SK-N-SH (cell line): ENCODE data around the gene SCD. TPM values are rescaled to one million over a fixed set of nuclear protein-coding genes. Genes with fewer than 3 reads are reported as not detected.

Experiments used
- CTCF ChIA-PET: fragments of 300-600, 350-600 bp; formaldehyde crosslinking; extraction: SDS; loops from one replicate; lab custom pipeline; 2021; lab: Yijun Ruan, JAX
- POLR2A ChIA-PET: fragments of 350-600 bp; sonication (Branson Sonifier 250); formaldehyde crosslinking; extraction: SDS; loops from one replicate; lab custom pipeline; 2020; ENCODE audit warnings: antibody characterized with exemption, inconsistent platforms; lab: Yijun Ruan, JAX
- DNase-seq: peaks from one replicate; pipeline ENCODE4 v3.0.0; 2012
- H2AFZ ChIP-seq: fragments of 200-600 bp; sonication (generic); 2 replicates; pipeline ENCODE4 v1.8.1; 2016; ENCODE audit warnings: antibody characterized with exemption, mild to moderate bottlenecking, low read depth
- H3F3A ChIP-seq: fragments of 200-600 bp; sonication (generic); replicated peaks from 2 replicates; pipeline ENCODE3; 2016; ENCODE audit warnings: antibody characterized with exemption, mild to moderate bottlenecking; ENCODE audit not compliant: insufficient read depth
- H3K27ac ChIP-seq, 2 experiments: fragments of 200-500 bp in 1 of 2; fragments of 200-600 bp in 1 of 2; sonication (Bioruptor generic) in 1 of 2; sonication (generic), shearing (Covaris generic) in 1 of 2; 2 replicates each; pipeline versions ENCODE4 v1.5.1 to v1.6.1; 2014 to 2016; ENCODE audit warnings: low read depth in 2 of 2, inconsistent platforms in 1 of 2, low read length in 1 of 2, mild to moderate bottlenecking in 1 of 2, mixed read lengths in 1 of 2
- H3K27me3 ChIP-seq: fragments of 200-600 bp; sonication (generic), shearing (Covaris generic); 2 replicates; pipeline ENCODE4 v1.6.1; 2016; ENCODE audit warnings: mixed run types; ENCODE audit not compliant: insufficient read depth
- H3K36me3 ChIP-seq, 2 experiments: fragments of 200-500 bp in 1 of 2; fragments of 200-600 bp in 1 of 2; sonication (Bioruptor generic) in 1 of 2; sonication (generic) in 1 of 2; replicated peaks in 1 of 2; 2 replicates each; pipeline versions ENCODE3 to v1.5.1; 2014 to 2016; ENCODE audit warnings: low read length in 1 of 2, mild to moderate bottlenecking in 1 of 2; ENCODE audit not compliant: insufficient read depth in 2 of 2, control insufficient read depth in 1 of 2
- H3K4me1 ChIP-seq, 2 experiments: fragments of 200-500 bp in 1 of 2; fragments of 200-600 bp in 1 of 2; sonication (Bioruptor generic) in 1 of 2; sonication (generic), shearing (Covaris generic) in 1 of 2; 2 replicates each; pipeline versions ENCODE4 v1.5.1 to v1.6.1; 2014 to 2016; ENCODE audit warnings: low read depth in 1 of 2, low read length in 1 of 2, mixed run types in 1 of 2; ENCODE audit not compliant: insufficient read depth in 2 of 2, control insufficient read depth in 1 of 2
- H3K4me2 ChIP-seq: fragments of 200-600 bp; sonication (generic), shearing (Covaris generic); 2 replicates; pipeline ENCODE4 v1.6.1; 2017; ENCODE audit warnings: mixed run types
- H3K4me3 ChIP-seq, 2 experiments: fragments of 200-500 bp in 1 of 2; fragments of 200-600 bp in 1 of 2; sonication (Bioruptor generic) in 1 of 2; sonication (generic), shearing (Covaris generic) in 1 of 2; 2 replicates each; pipeline versions ENCODE4 v1.5.1 to v1.8.1; 2014 to 2016; ENCODE audit warnings: low read depth in 2 of 2, inconsistent platforms in 1 of 2, low read length in 1 of 2, mild to moderate bottlenecking in 1 of 2, mixed read lengths in 1 of 2, moderate library complexity in 1 of 2
- H3K79me2 ChIP-seq: fragments of 200-600 bp; sonication (generic); 2 replicates; pipeline ENCODE4 v1.8.1; 2017; ENCODE audit warnings: mild to moderate bottlenecking; ENCODE audit not compliant: insufficient read depth
- H3K9ac ChIP-seq: fragments of 200-600 bp; sonication (generic); 2 replicates; pipeline ENCODE4 v1.6.1; 2017; ENCODE audit warnings: mixed run types
- H3K9me2 ChIP-seq: fragments of 200-600 bp; sonication (generic); 2 replicates; pipeline ENCODE4 v1.6.1; 2017; ENCODE audit warnings: mixed run types
- H3K9me3 ChIP-seq: fragments of 200-600 bp; sonication (generic); 2 replicates; pipeline ENCODE4 v1.6.1; 2017; ENCODE audit warnings: mixed run types, mild to moderate bottlenecking, moderate library complexity
- H4K20me1 ChIP-seq: fragments of 200-600 bp; sonication (generic); 2 replicates; pipeline ENCODE4 v1.6.1; 2017; ENCODE audit warnings: mild to moderate bottlenecking, mixed run types; ENCODE audit not compliant: insufficient read depth
- CHD2 ChIP-seq: fragments of 150-350 bp; IDR thresholded peaks from 2 replicates; pipeline ENCODE4 v1.6.1; 2018; ENCODE audit warnings: low read length; ENCODE audit not compliant: partially characterized antibody
- CTCF ChIP-seq: fragments of 200-600 bp; sonication (generic); IDR thresholded peaks from 2 replicates; pipeline ENCODE4 v1.6.1; 2017; ENCODE audit warnings: antibody characterized with exemption, mild to moderate bottlenecking, moderate library complexity
- ELF1 ChIP-seq: IDR thresholded peaks from 2 replicates; pipeline ENCODE4 v1.4.0; 2012
- EP300 ChIP-seq, 2 experiments: IDR thresholded peaks; 2 replicates each; pipeline versions ENCODE4 v1.4.0 to v1.6.1; 2012; ENCODE audit warnings: borderline replicate concordance in 1 of 2, low read depth in 1 of 2, low read length in 1 of 2
- EZH2phosphoT487 ChIP-seq: fragments of 200-600 bp; sonication (generic); IDR thresholded peaks from 2 replicates; pipeline ENCODE4 v1.6.1; 2017; ENCODE audit warnings: low read depth, mixed run types, mild to moderate bottlenecking, antibody characterized with exemption, moderate library complexity, borderline replicate concordance
- FOXJ3 ChIP-seq: sonication (generic); formaldehyde crosslinking; IDR thresholded peaks from 2 replicates; pipeline ENCODE4 v1.5.1; 2020; ENCODE audit warnings: mild to moderate bottlenecking, missing genetic modification reagents
- GABPA ChIP-seq: IDR thresholded peaks from 2 replicates; pipeline ENCODE4 v1.4.0; 2012; ENCODE audit warnings: low read depth, mild to moderate bottlenecking
- JUND ChIP-seq: IDR thresholded peaks from 2 replicates; pipeline ENCODE4 v1.4.0; 2012
- MAX ChIP-seq: IDR thresholded peaks from 2 replicates; pipeline ENCODE4 v1.4.0; 2012; ENCODE audit warnings: low read depth
- MEF2A ChIP-seq: IDR thresholded peaks from 2 replicates; pipeline ENCODE4 v1.4.0; 2012; ENCODE audit warnings: low read depth, borderline replicate concordance
- MXI1 ChIP-seq: IDR thresholded peaks from 2 replicates; pipeline ENCODE4 v1.6.1; 2012; ENCODE audit warnings: mild to moderate bottlenecking, low read depth, low read length, improper control_type of control experiment
- NFIC ChIP-seq: IDR thresholded peaks from 2 replicates; pipeline ENCODE4 v1.4.0; 2012; ENCODE audit warnings: borderline replicate concordance
- NRF1 ChIP-seq: IDR thresholded peaks from 2 replicates; pipeline ENCODE4 v1.6.1; 2012; ENCODE audit warnings: low read depth, mild to moderate bottlenecking, low read length
- POLR2AphosphoS5 ChIP-seq: IDR thresholded peaks from 2 replicates; pipeline ENCODE4 v1.6.1; 2012; ENCODE audit warnings: low read depth, low read length
- RCOR1 ChIP-seq: fragments of 150-350 bp; IDR thresholded peaks from 2 replicates; pipeline ENCODE4 v1.6.1; 2017; ENCODE audit warnings: antibody characterized with exemption, low read length
- RFX5 ChIP-seq: IDR thresholded peaks from 2 replicates; pipeline ENCODE4 v1.6.1; 2012; ENCODE audit warnings: mild to moderate bottlenecking, improper control_type of control experiment, low read length
- SIN3A ChIP-seq: IDR thresholded peaks from 2 replicates; pipeline ENCODE4 v1.6.1; 2012; ENCODE audit warnings: low read depth, mild to moderate bottlenecking, low read length, moderate library complexity, borderline replicate concordance
- TAF1 ChIP-seq: IDR thresholded peaks from 2 replicates; pipeline ENCODE4 v1.6.1; 2012; ENCODE audit warnings: low read depth, mild to moderate bottlenecking, low read length, moderate library complexity, borderline replicate concordance
- USF1 ChIP-seq: IDR thresholded peaks from 2 replicates; pipeline ENCODE4 v1.4.0; 2012; ENCODE audit warnings: low read depth, borderline replicate concordance
- USF2 ChIP-seq: fragments of 150-350 bp; IDR thresholded peaks from 2 replicates; pipeline ENCODE4 v1.6.1; 2017; ENCODE audit warnings: antibody characterized with exemption, low read length, low read depth, borderline replicate concordance
- WGBS: methylation state at CpG from one replicate; pipeline ENCODE4 v1.1.6; 2017; ENCODE audit warnings: low lambda C conversion rate; 5-methylcytosine and 5-hydroxymethylcytosine counted together
- polyA plus RNA-seq, 3 experiments: library from polyadenylated mRNA; depleted of rRNA; stranded (reverse); fragments of >200 nt; gene quantifications; 2 replicates each; pipeline ENCODE4 v1.2.3, GENCODE V29; 2012

Gene SCD
- polyA plus RNA-seq, 1 of the 3 experiments (the other 2 are of a cell fraction) = 19.7 TPM

- Histone ChIP-seq H3K4me3 (no peak overlapping the region), H3K4me2 (no peak overlapping the region), H3F3A (no peaks in the 10 kb centered on the region), H3K27me3 (no peaks in the 10 kb centered on the region), H3K9me2 (no peaks in the 10 kb centered on the region), H3K79me2 (no peaks in the 10 kb centered on the region), H3K9me3 (no peaks in the 10 kb centered on the region), H4K20me1 (no peaks in the 10 kb centered on the region), H2AFZ (no peak overlapping the region), H3K9ac (no peak overlapping the region), H3K4me1 (no peaks in the 10 kb centered on the region), H3K36me3 (no peaks in the 10 kb centered on the region), H3K27ac (no peak overlapping the region)
- no peak for DNase-seq
- TF ChIP-seq GABPA (no peak), MEF2A (no peak), CHD2 (no peak), RFX5 (no peak), USF1 (no peak), MXI1 (no peak), RCOR1 (no peak), POLR2AphosphoS5 (no peak), MAX (no peak), EZH2phosphoT487 (no peak), CTCF (no peak), NRF1 (no peak), EP300 (IDR thresholded peaks at IDR 0.05; ENCODE audit: borderline replicate concordance in 1 of 2, low read depth in 1 of 2, low read length in 1 of 2) (no peak), SIN3A (no peak)
- ChIA-PET CTCF (interaction anchor here (0.8 kb wide), 1 partner anchor 41 kb away, joined by 3 read pairs; no protein-coding TSS in a partner anchor), POLR2A (no interaction called here)
- WGBS = 65% methylated on average over 1 of the region's 1 CpG
Observed at GRCh38 chr10:100392686-100393003, 45.6 kb downstream of the SCD start.

GRCh38 chr10:100395626-100396025, 48.6 kb downstream of the SCD start:
- no peak overlapping the region for H2AFZ ChIP-seq
- WGBS = 75% methylated on average over 2 of the region's 2 CpGs
- CTCF ChIA-PET = interaction anchor here (0.9 to 1.9 kb wide), 3 partner anchors 21 to 48 kb away, joined by 3 to 5 read pairs (median 3); partner anchors contain the start of gene SCD
- no peak overlapping the region for H3K27ac ChIP-seq
- DNase-seq = no peak
- no peaks in the 10 kb centered on the region for H3K36me3 ChIP-seq
- no peaks in the 10 kb centered on the region for H3F3A ChIP-seq
- H3K9ac ChIP-seq = no peak overlapping the region
- POLR2A ChIA-PET = no interaction called here
- no peaks in the 10 kb centered on the region for H4K20me1 ChIP-seq
- no peaks in the 10 kb centered on the region for H3K9me3 ChIP-seq
- H3K4me2 ChIP-seq = no peak overlapping the region
- no peak overlapping the region for H3K4me3 ChIP-seq
- H3K79me2 ChIP-seq = no peaks in the 10 kb centered on the region
- no peaks in the 10 kb centered on the region for H3K27me3 ChIP-seq
- H3K9me2 ChIP-seq = no peaks in the 10 kb centered on the region
- no peaks in the 10 kb centered on the region for H3K4me1 ChIP-seq
- TF ChIP-seq EP300 (IDR thresholded peaks at IDR 0.05; ENCODE audit: borderline replicate concordance in 1 of 2, low read depth in 1 of 2, low read length in 1 of 2) = no peak
- no peak for TF ChIP-seq GABPA
- TF ChIP-seq USF1 = no peak
- TF ChIP-seq CHD2 = no peak
- TF ChIP-seq FOXJ3 (CRISPR knock-in tag) = no peak
- no peak for TF ChIP-seq USF2
- TF ChIP-seq TAF1 = no peak
- TF ChIP-seq JUND = no peak
- no peak for TF ChIP-seq POLR2AphosphoS5
- TF ChIP-seq NFIC = no peak
- TF ChIP-seq CTCF = no peak
- TF ChIP-seq MEF2A = no peak
- no peak for TF ChIP-seq ELF1
- no peak for TF ChIP-seq RCOR1
- TF ChIP-seq MXI1 = no peak
